ENCODE measurements around the gene ZFHX2. TPM values are rescaled to one million over a fixed set of nuclear protein-coding genes. Genes with fewer than 3 reads are reported as not detected.

ZFHX2 gene
- total RNA-seq, 1 experiment from 2014 or later, result 19.4 TPM

GRCh38 chr14:23579311-23579630, 27.7 kb upstream of the ZFHX2 start:
- no peak overlapping the region for H2BK15ac ChIP-seq (ENCODE audit: low read depth, low read length)
- H3K27me3 ChIP-seq (ENCODE audit: insufficient read depth, low read length), result peaks cover 7% of the 10 kb centered on the region; the same call in 1 of the 2 replicates
- H4K5ac ChIP-seq (ENCODE audit: insufficient read length, low read depth, low read length), result no peak overlapping the region
- H3K14ac ChIP-seq (ENCODE audit: insufficient read depth, low read length), result no peak overlapping the region
- Mint-ChIP-seq H3K27ac (peak overlapping the region in 1 of 3 experiments; percentile 92; a peak in 1 of 7 replicates), H3K4me1 (peaks cover 17 to 37% of the 10 kb centered on the region in 2 experiments), H3K9me3 (peaks cover 0 to 5% of the 10 kb centered on the region in 2 experiments; a peak in 3 of 5 replicates), H3K4me3 (peak overlapping the region in 1 of 2 experiments; percentile 93; a peak in 3 of 5 replicates), H3K27me3 (ENCODE audit: low read depth) (peaks cover 65% of the 10 kb centered on the region), H3K36me3 (ENCODE audit: insufficient read depth in 1 of 3, low read depth in 3 of 3) (peaks cover 0 to 13% (median 8%) of the 10 kb centered on the region in 3 experiments; a peak in 4 of 7 replicates)
- no peak overlapping the region for H3K9ac ChIP-seq (ENCODE audit: extremely low read depth, insufficient read length, low read length)
- H2BK120ac ChIP-seq (ENCODE audit: low read depth, low read length, poor library complexity, severe bottlenecking), result no peak overlapping the region
- no peaks in the 10 kb centered on the region for H3K9me3 ChIP-seq (ENCODE audit: control insufficient read depth, low read depth, low read length)
- no peak overlapping the region for H3K18ac ChIP-seq (ENCODE audit: insufficient read length, low read depth, low read length)
- no peak overlapping the region for H2BK12ac ChIP-seq (ENCODE audit: insufficient read length, low read depth, low read length)
- H3K4ac ChIP-seq (ENCODE audit: low read depth, low read length), result no peak overlapping the region
- no peak overlapping the region for H2AFZ ChIP-seq (ENCODE audit: low read length)
- peaks cover 3% of the 10 kb centered on the region; the same call in 1 of the 2 replicates for H3K4me1 ChIP-seq (ENCODE audit: insufficient read depth, low read length)
- H4K91ac ChIP-seq (ENCODE audit: insufficient read length, low read depth, low read length), result no peak overlapping the region
- no peak overlapping the region for H4K8ac ChIP-seq (replicated peaks; ENCODE audit: insufficient read length, low read depth, low read length)
- H3K23ac ChIP-seq (ENCODE audit: insufficient read length, low read depth, low read length), result no peak overlapping the region
- H3K27ac ChIP-seq (ENCODE audit: insufficient read length, low read depth, low read length), result no peak overlapping the region
- H3K56ac ChIP-seq (ENCODE audit: insufficient read length, low read depth, low read length), result no peak overlapping the region
- H2AK5ac ChIP-seq (ENCODE audit: insufficient read length, low read length), result no peak overlapping the region
- no peaks in the 10 kb centered on the region for H3K79me2 ChIP-seq (ENCODE audit: insufficient read depth, low read length)
- H2BK5ac ChIP-seq (ENCODE audit: insufficient read length, low read length), result no peak overlapping the region
- H4K20me1 ChIP-seq (ENCODE audit: control insufficient read depth, insufficient read depth, insufficient read length), result no peaks in the 10 kb centered on the region
- no peak overlapping the region for H3T11ph ChIP-seq (ENCODE audit: low read length)
- WGBS (ENCODE audit: extremely low coverage, insufficient read length, low lambda C conversion rate), result no CpG with 5 or more reads among the region's 3 CpGs
- H3K23me2 ChIP-seq (ENCODE audit: insufficient read length, low read depth, low read length, poor library complexity, severe bottlenecking), result peaks cover 33% of the 10 kb centered on the region
- TF ChIP-seq CTCF (conservative IDR thresholded peaks at IDR 0.05), result no peak
- no peaks in the 10 kb centered on the region for H3K79me1 ChIP-seq (ENCODE audit: insufficient read depth, low read depth, low read length, poor library complexity, severe bottlenecking)
- H2BK20ac ChIP-seq (ENCODE audit: low read depth, low read length, poor library complexity, severe bottlenecking), result no peak overlapping the region
- no peak for DNase-seq
- H3K4me2 ChIP-seq (ENCODE audit: insufficient read depth, insufficient read length, low read length), result peak overlapping the region; percentile 88

All from H9 (cell line).